Ishikawa (cell line): ENCODE results near the gene IRF8.

Source experiments
- CEBPB ChIP-seq: IDR thresholded peaks from 2 replicates; pipeline ENCODE4 v1.6.1; 2012
- CREB1 ChIP-seq: IDR thresholded peaks from 2 replicates; pipeline ENCODE4 v1.6.1; 2012; ENCODE audit warnings: low read depth
- EGR1 ChIP-seq: IDR thresholded peaks from 2 replicates; pipeline ENCODE4 v1.6.1; 2012
- EP300 ChIP-seq: IDR thresholded peaks from 2 replicates; pipeline ENCODE4 v1.6.1; 2012; ENCODE audit warnings: borderline replicate concordance
- FOXM1 ChIP-seq: IDR thresholded peaks from 2 replicates; pipeline ENCODE4 v1.6.1; 2012; ENCODE audit warnings: low read depth, borderline replicate concordance
- MAX ChIP-seq: IDR thresholded peaks from 2 replicates; pipeline ENCODE4 v1.6.1; 2012
- NFIC ChIP-seq: IDR thresholded peaks from 2 replicates; pipeline ENCODE4 v1.6.1; 2012
- RAD21 ChIP-seq: IDR thresholded peaks from 2 replicates; pipeline ENCODE4 v1.6.1; 2012; ENCODE audit warnings: low read depth
- REST ChIP-seq: IDR thresholded peaks from 2 replicates; pipeline ENCODE4 v1.6.1; 2012; ENCODE audit warnings: low read depth, mild to moderate bottlenecking
- TAF1 ChIP-seq: IDR thresholded peaks from 2 replicates; pipeline ENCODE4 v1.6.1; 2012; ENCODE audit warnings: low read depth, mild to moderate bottlenecking
- TCF12 ChIP-seq: IDR thresholded peaks from 2 replicates; pipeline ENCODE4 v1.6.1; 2012; ENCODE audit warnings: low read depth
- TEAD4 ChIP-seq: IDR thresholded peaks from 2 replicates; pipeline ENCODE4 v1.6.1; 2012
- USF1 ChIP-seq: IDR thresholded peaks from 2 replicates; pipeline ENCODE4 v1.6.1; 2012
- YY1 ChIP-seq: IDR thresholded peaks from 2 replicates; pipeline ENCODE4 v1.6.1; 2012; ENCODE audit warnings: low read depth
- ZBTB7A ChIP-seq: IDR thresholded peaks from 2 replicates; pipeline ENCODE4 v1.6.1; 2012; ENCODE audit warnings: low read depth

IRF8 gene

DNA sequence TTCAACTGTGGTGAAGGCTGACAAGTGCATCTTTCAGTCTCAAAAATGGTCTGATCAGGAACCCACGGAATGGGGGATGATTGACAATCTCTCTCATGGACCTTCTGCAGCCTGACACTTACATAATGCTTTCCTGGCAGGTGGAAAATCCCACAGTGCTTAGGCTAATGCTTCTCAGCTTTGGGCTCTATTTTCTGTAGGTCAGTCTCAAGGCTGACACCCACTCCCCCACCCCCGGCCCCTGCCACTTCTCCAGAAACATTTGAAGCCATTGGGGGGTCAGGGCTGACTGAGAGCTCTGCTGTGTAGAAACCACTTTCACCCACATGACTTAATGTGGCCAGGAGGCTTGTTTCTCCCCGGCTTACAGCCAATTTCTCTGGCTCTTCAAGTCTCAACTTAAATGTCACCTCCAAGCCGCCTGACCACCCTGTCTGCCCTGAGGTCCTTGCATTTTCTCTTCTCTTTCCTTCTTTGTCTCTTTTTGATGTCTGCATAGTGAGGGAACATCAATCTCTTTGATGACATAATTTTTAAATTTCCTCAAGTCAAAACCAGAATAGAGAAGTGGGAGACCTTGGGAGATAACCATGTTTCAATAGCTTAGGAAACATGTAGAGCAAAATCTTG is 16.7 kb upstream of the IRF8 start:
- TF ChIP-seq MAX (no peak), EP300 (no peak), ZBTB7A (no peak), CREB1 (no peak), YY1 (no peak), TEAD4 (no peak), FOXM1 (no peak), TAF1 (no peak), RAD21 (no peak), REST (no peak)

DNA sequence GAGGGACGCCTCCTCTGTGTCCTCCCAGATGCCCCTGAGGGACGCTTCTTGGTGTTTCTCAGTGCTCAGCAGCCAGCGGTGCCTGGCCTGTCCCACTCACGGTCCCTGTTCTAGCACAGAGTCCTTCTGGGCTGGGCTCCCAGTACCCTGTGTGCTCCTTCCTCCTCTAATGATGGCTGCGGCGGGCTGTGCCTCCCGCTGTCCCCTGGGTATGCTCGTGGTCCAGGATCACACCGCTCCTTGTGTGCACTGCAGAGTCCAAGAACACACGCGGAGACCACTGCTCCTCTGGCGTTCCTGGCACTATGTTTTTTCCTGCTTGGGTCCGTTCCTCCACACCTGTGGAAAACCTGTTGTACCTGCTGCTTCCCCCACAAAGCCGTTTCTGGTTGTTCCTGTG is 15.1 kb upstream of the IRF8 start:
- no peak for TF ChIP-seq MAX
- TF ChIP-seq YY1 = no peak
- no peak for TF ChIP-seq REST
- no peak for TF ChIP-seq NFIC
- no peak for TF ChIP-seq USF1
- TF ChIP-seq EP300 = no peak
- no peak for TF ChIP-seq FOXM1
- TF ChIP-seq CREB1 = no peak

- no peak for TF ChIP-seq TCF12
- TF ChIP-seq MAX = no peak
- no peak for TF ChIP-seq CREB1
- TF ChIP-seq USF1 = no peak
- TF ChIP-seq FOXM1 = no peak
These were observed 14.0 kb upstream of the IRF8 start for GRCh38 chr16:85884808-85885463.

DNA sequence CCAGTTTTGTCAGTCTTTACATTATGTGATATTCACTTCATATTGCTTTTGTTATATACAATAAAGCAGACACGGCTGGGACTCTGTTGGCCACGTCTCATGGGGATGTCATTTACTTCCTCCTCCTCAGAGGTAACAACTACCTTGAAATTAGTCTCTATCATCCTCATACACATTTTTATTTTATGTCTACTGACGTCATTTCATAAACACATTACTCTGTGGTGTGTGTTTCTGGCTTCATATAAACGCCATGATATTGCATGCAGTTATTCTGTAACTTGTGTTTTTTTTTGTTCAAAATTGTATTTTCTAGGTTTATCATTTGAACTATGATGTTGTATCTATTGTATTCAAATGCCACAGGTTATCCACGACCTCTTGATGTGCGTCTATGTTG is 13.4 kb upstream of the IRF8 start:
- no peak for TF ChIP-seq CEBPB
- TF ChIP-seq TEAD4 = no peak
- no peak for TF ChIP-seq NFIC
- TF ChIP-seq CREB1 = no peak
- no peak for TF ChIP-seq EGR1
- TF ChIP-seq ZBTB7A = no peak
- no peak for TF ChIP-seq RAD21
- TF ChIP-seq TCF12 = no peak
- no peak for TF ChIP-seq MAX
- TF ChIP-seq USF1 = no peak
- TF ChIP-seq YY1 = no peak
- TF ChIP-seq TAF1 = no peak
- TF ChIP-seq REST = no peak
- no peak for TF ChIP-seq EP300
- TF ChIP-seq FOXM1 = no peak
